Measurements from ENCODE around the gene LRRC17. TPM values are rescaled to one million over a fixed set of nuclear protein-coding genes. Genes with fewer than 3 reads are reported as not detected.
A peak's percentile ranks its signal among the peaks of the same experiment; 100 is the strongest.

Gene LRRC17
- total RNA-seq, 6 experiments from 2014 or later = 0.64 to 1.8 (median 1.3) TPM

- Histone ChIP-seq H3K27ac (no peak overlapping the region), H3K27me3 (no peaks in the 10 kb centered on the region), H3K9me3 (no peaks in the 10 kb centered on the region), H3K4me3 (no peak overlapping the region), H3K4me1 (no peaks in the 10 kb centered on the region), H3K36me3 (no peaks in the 10 kb centered on the region)
- ATAC-seq (no peak), DNase-seq (no peak)
- intact Hi-C loops (cut with DNase I) = no loop called here
- TF ChIP-seq POLR2A (IDR thresholded peaks at IDR 0.05) (no peak), CTCF (IDR thresholded peaks at IDR 0.05) (no peak)
These were observed 4.1 kb upstream of the LRRC17 start for GRCh38 chr7:102908676-102909075.

- Histone ChIP-seq H3K9me3 (no peaks in the 10 kb centered on the region), H3K27me3 (no peaks in the 10 kb centered on the region), H3K4me1 (no peaks in the 10 kb centered on the region), H3K27ac (no peak overlapping the region), H3K36me3 (no peaks in the 10 kb centered on the region), H3K4me3 (peak overlapping the region in 1 of 3 donors; percentile 12)
- WGBS (ENCODE audit: insufficient coverage, low coverage, low lambda C conversion rate, missing lambda C conversion rate) = 89% methylated on average over 9 of the region's 9 CpGs
- no peak for ATAC-seq
- intact Hi-C loops (cut with DNase I) = no loop called here
- TF ChIP-seq CTCF (IDR thresholded peaks at IDR 0.05) (no peak), POLR2A (IDR thresholded peaks at IDR 0.05) (no peak)
- DNase-seq = no peak
These were observed 1.0 kb downstream of the LRRC17 start for GRCh38 chr7:102913826-102914225.

- intact Hi-C loops (cut with DNase I) = no loop called here
- no peaks in the 10 kb centered on the region for H3K4me1 ChIP-seq
- TF ChIP-seq POLR2A (IDR thresholded peaks at IDR 0.05) (no peak), CTCF (IDR thresholded peaks at IDR 0.05) (no peak)
- peak in 3 of 4 donors; percentile 18 to 42 (median 36) for ATAC-seq
- 76% methylated on average over 4 of the region's 8 CpGs for WGBS (ENCODE audit: insufficient coverage, low coverage, low lambda C conversion rate, missing lambda C conversion rate)
- no peaks in the 10 kb centered on the region for H3K9me3 ChIP-seq
- H3K27me3 ChIP-seq = no peaks in the 10 kb centered on the region
- DNase-seq = no peak
- no peak overlapping the region for H3K27ac ChIP-seq
- no peaks in the 10 kb centered on the region for H3K36me3 ChIP-seq
- H3K4me3 ChIP-seq = no peak overlapping the region
These were observed 1.8 kb downstream of the LRRC17 start for GRCh38 chr7:102914585-102914984.

- no peaks in the 10 kb centered on the region for H3K36me3 ChIP-seq
- ATAC-seq (no peak), DNase-seq (no peak)
- no peak overlapping the region for H3K4me3 ChIP-seq
- TF ChIP-seq CTCF (IDR thresholded peaks at IDR 0.05) (no peak), POLR2A (IDR thresholded peaks at IDR 0.05) (no peak)
- H3K4me1 ChIP-seq = no peaks in the 10 kb centered on the region
- H3K9me3 ChIP-seq = no peaks in the 10 kb centered on the region
- intact Hi-C loops (cut with DNase I) = no loop called here
- no peaks in the 10 kb centered on the region for H3K27me3 ChIP-seq
- no peak overlapping the region for H3K27ac ChIP-seq
- 77% methylated on average over 3 of the region's 3 CpGs for WGBS (ENCODE audit: insufficient coverage, low coverage, low lambda C conversion rate, missing lambda C conversion rate)
These were observed 3.6 kb downstream of the LRRC17 start for GRCh38 chr7:102916426-102916825.

- H3K9me3 ChIP-seq = no peaks in the 10 kb centered on the region
- H3K27ac ChIP-seq = no peak overlapping the region
- intact Hi-C loops (cut with DNase I) = no loop called here
- no peaks in the 10 kb centered on the region for H3K36me3 ChIP-seq
- DNase-seq (no peak), ATAC-seq (no peak)
- TF ChIP-seq POLR2A (IDR thresholded peaks at IDR 0.05) (no peak), CTCF (IDR thresholded peaks at IDR 0.05) (no peak)
- no peak overlapping the region for H3K4me3 ChIP-seq
- no peaks in the 10 kb centered on the region for H3K4me1 ChIP-seq
- H3K27me3 ChIP-seq = no peaks in the 10 kb centered on the region
These were observed 4.1 kb downstream of the LRRC17 start for GRCh38 chr7:102916881-102917280.

Measured in right lobe of liver (tissue), 6 donors.